Subcutaneous abdominal adipose tissue (tissue), 5 donors: Measurements from ENCODE around the gene APOA4.
"Not testable (repeated sequence)": the region's sequence is repeated elsewhere in the genome, so short reads cannot be mapped to it uniquely, and the experiment has no call there.

Experiments used
- H3K27ac ChIP-seq: one replicate; pipeline ENCODE4 v1.7.0; 2013; ENCODE audit warnings: low read depth, mild to moderate bottlenecking, inconsistent platforms, low read length, moderate library complexity
- H3K27me3 ChIP-seq, 5 donors: one replicate each; pipeline ENCODE4 v1.7.0; 2013; ENCODE audit warnings: low read length in 5 of 5, inconsistent platforms in 1 of 5; ENCODE audit not compliant: control insufficient read depth in 5 of 5, insufficient read depth in 4 of 5
- H3K36me3 ChIP-seq, 5 donors: one replicate each; pipeline ENCODE4 v1.7.0; 2013; ENCODE audit warnings: low read length in 5 of 5; ENCODE audit not compliant: control insufficient read depth in 5 of 5, insufficient read depth in 5 of 5
- H3K4me1 ChIP-seq, 5 donors: one replicate each; pipeline ENCODE4 v1.7.0; 2013; ENCODE audit warnings: low read length in 5 of 5, mild to moderate bottlenecking in 3 of 5, moderate library complexity in 1 of 5; ENCODE audit not compliant: control insufficient read depth in 5 of 5, insufficient read depth in 5 of 5
- H3K4me3 ChIP-seq, 5 donors: one replicate each; pipeline ENCODE4 v1.7.0; 2013; ENCODE audit warnings: low read length in 5 of 5, low read depth in 1 of 5
- H3K9ac ChIP-seq, 5 donors: one replicate each; pipeline ENCODE4 v1.7.0; 2013; ENCODE audit warnings: low read length in 5 of 5, mild to moderate bottlenecking in 4 of 5, moderate library complexity in 3 of 5
- H3K9me3 ChIP-seq, 5 donors: one replicate each; pipeline ENCODE4 v1.7.0; 2013; ENCODE audit warnings: low read length in 5 of 5; ENCODE audit not compliant: control insufficient read depth in 5 of 5
- donor health status: healthy.
- donor health status: healthy.
- donor health status: healthy.
- donor health status: healthy.
- donor health status: healthy.

The APOA4 gene

DNA sequence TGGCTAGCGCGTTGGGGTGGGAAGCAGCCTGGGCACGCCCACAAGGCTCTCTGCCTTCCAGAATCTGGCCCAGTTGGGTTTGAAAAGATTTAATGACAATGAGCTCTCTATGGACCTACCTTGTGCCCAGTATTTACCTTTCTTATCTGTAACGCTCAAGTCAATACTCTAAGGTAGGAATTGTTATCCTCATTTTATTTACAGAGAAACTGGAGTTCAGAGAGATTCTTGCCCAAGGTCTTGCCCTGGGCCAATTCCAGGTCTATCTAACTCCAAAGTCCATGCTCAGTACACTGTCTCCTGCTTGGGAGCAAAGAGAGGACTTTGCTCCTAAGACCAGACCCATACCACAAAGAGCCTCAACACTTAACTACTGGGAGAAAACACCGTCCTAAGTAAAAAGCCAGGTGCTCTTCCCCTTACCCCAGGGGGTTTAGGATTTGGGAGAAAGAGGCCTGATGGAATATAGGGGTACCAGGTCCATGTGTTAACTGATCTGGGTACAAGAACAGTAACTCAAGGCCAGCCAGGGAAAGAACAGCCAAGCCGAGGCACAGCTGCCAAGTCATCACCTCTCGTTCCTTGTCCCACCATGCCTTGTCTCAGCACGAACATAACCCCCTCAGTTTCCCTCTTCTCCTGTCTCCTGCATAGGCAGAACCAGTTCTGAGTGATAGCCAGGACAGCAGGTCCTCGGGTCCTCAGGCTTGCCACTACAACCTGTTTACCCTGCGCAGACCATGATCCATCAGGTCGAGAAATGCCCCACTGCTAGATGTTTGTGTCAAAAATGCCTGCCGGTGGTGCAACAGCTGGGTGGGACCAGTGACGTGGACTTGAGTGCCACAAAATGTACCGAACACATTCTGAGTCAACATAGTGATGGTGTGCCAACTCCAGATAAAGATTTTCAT, 14.6 kb downstream of the APOA4 start:
- no peaks in the 10 kb centered on the region for H3K4me1 ChIP-seq
- H3K9ac ChIP-seq = no peak overlapping the region
- H3K27me3 ChIP-seq = no peaks in the 10 kb centered on the region
- no peak overlapping the region for H3K27ac ChIP-seq
- no peak overlapping the region for H3K4me3 ChIP-seq
- peaks cover 0 to 4% (median 0%) of the 10 kb centered on the region in 5 donors for H3K9me3 ChIP-seq
- H3K36me3 ChIP-seq = no peaks in the 10 kb centered on the region

DNA sequence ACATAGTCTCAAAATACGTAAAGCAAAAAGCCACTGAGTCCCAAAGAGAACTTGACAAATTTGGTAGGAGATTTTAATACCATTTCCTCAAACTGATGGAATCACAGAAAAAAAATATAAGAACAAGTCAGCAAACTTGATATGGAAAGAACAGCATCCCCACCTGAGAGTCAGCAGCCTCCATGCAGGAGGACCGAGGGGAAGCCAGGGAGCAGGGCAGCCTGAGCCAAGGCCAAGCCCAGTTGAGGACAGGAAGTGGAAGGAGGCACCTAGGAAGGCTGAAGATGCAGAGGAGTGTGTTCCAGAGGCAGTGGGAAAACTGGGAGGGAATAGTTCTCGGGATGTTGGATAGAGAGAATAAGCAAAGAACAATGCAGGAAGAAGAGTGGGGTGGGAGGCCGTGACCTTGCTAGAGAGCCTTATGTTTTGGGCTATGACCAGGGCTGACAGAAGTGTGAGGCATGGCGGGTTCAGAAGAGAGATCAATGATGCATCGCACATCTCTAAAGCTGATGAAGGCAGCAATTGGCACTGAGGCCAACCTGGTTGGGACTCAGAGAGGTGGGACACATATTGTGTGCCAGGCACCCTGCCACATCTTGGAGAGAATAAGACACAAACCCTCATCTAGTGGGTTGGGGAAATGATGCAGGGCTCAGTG, 15.4 kb downstream of the APOA4 start:
- no peak overlapping the region for H3K27ac ChIP-seq

DNA sequence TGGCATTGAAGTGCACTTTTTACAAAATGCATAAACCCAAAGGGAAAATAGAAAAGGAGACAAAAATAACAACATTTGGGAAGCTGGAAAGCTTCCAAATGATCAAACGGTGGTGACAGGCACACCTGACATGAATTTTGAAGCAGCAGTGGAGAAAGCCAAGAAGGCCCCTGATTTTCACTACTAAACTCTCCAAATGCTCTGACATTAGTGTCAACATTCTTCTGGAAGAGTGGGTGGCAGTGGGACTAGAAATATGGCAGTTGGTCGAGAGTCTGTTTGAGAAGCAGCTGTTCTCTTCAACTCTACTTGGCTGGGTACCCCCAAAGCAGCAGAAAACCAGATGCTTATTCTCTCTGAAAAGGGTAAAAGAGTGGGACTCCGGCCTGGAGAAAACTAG, 19.1 kb downstream of the APOA4 start:
- H3K27me3 ChIP-seq = no peaks in the 10 kb centered on the region
- no peak overlapping the region for H3K4me3 ChIP-seq
- H3K9me3 ChIP-seq = no peaks in the 10 kb centered on the region
- no peak overlapping the region for H3K9ac ChIP-seq
- no peaks in the 10 kb centered on the region for H3K4me1 ChIP-seq
- no peaks in the 10 kb centered on the region for H3K36me3 ChIP-seq
- H3K27ac ChIP-seq = no peak overlapping the region

More for the DNA sequence above, 15.4 kb downstream of the APOA4 start:
- no peaks in the 10 kb centered on the region for H3K36me3 ChIP-seq
- no peaks in the 10 kb centered on the region for H3K9me3 ChIP-seq
- H3K4me3 ChIP-seq = no peak overlapping the region
- no peaks in the 10 kb centered on the region for H3K27me3 ChIP-seq
- H3K4me1 ChIP-seq = no peaks in the 10 kb centered on the region
- no peak overlapping the region for H3K9ac ChIP-seq

DNA sequence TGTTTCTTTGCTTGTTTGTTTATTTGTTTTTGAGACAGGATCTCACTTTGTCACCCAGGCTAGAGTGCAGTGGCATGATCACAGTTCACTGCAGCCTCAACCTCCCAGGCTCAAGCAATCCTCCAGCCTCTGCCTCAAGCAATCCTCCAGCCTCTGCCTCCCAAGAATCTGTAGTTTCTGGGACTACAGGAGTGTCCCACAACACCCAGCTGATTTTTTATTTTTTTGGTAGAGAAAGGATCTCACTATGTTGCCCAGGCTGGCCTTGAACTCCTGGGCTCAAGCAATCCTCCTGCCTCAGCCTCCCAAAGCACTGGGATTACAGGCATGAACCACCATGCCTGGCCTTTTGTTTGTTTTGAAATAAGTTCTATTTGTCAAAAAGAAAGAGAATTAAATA, 21.4 kb downstream of the APOA4 start:
- H3K36me3 ChIP-seq, H3K27me3 ChIP-seq, H3K9me3 ChIP-seq, H3K9ac ChIP-seq, H3K4me1 ChIP-seq, H3K27ac ChIP-seq, H3K4me3 ChIP-seq: not testable (repeated sequence)

DNA sequence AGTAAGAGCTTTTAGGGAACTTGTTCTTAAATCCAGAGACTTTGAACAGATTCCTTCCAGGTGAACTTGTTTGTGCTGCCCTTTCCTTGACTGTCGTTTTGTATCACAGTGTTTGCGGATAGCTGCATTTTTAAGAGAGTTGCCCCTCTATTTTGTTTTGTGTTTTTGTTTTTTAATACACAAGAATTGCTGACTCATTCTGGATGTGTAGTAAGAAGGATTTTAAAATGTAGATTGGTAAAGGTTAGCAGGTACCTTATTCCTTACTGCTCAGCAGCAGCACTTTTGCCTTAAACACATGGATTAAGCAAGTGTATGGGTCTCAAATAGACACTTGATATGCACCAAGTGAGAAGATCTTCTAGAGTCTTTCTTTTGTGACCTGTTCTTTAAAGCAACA, 22.5 kb downstream of the APOA4 start:
- no peaks in the 10 kb centered on the region for H3K36me3 ChIP-seq
- H3K9ac ChIP-seq = no peak overlapping the region
- H3K27ac ChIP-seq = no peak overlapping the region
- no peak overlapping the region for H3K4me3 ChIP-seq
- H3K4me1 ChIP-seq = no peaks in the 10 kb centered on the region
- H3K27me3 ChIP-seq = no peaks in the 10 kb centered on the region
- no peaks in the 10 kb centered on the region for H3K9me3 ChIP-seq

DNA sequence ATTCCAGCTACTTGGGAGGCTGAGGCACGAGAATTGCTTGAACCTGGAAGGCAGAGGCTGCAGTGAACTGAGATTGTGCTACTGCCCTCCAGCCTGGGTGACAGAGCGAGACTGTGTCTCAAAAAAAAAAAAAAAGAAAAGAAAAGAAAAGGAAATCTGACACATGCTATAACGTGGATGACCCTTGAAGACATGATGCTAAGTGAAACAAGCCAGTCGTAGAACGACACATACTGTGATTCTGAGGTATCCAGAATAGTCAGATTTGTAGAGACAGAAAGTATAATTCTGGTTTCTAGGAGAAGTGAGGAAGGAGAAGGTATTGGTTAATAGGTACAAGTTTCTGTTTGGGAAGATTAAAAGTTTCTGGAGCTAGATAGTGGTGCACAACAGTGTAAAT, 24.7 kb downstream of the APOA4 start:
- Histone ChIP-seq H3K4me3 (no peak overlapping the region), H3K9me3 (no peaks in the 10 kb centered on the region), H3K36me3 (no peaks in the 10 kb centered on the region), H3K27ac (no peak overlapping the region), H3K9ac (no peak overlapping the region), H3K4me1 (peaks cover 0 to 2% (median 0%) of the 10 kb centered on the region in 5 donors), H3K27me3 (no peaks in the 10 kb centered on the region)

DNA sequence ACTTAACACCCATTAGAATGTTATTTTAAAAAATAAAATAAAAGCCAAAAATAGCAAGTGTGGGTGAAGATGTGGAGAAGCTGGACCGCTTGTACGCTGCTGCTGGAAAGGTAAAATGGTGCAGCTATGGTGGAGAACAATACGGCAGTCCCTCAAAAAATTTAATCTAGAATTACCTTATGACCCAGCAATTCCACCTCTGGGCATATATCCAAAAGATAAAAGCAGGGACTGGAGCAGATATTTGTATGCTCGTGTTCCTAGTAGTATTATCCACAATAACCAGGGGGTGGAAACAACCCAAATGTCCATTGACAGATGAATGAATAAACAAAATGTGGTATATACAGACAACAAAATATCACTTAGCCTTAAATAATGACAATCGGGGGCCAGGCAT, 25.3 kb downstream of the APOA4 start:
- no peak overlapping the region for H3K4me3 ChIP-seq
- no peaks in the 10 kb centered on the region for H3K27me3 ChIP-seq
- H3K9ac ChIP-seq = no peak overlapping the region
- peaks cover 0 to 8% (median 3%) of the 10 kb centered on the region in 5 donors for H3K4me1 ChIP-seq
- no peaks in the 10 kb centered on the region for H3K36me3 ChIP-seq
- no peak overlapping the region for H3K27ac ChIP-seq
- H3K9me3 ChIP-seq = no peaks in the 10 kb centered on the region

DNA sequence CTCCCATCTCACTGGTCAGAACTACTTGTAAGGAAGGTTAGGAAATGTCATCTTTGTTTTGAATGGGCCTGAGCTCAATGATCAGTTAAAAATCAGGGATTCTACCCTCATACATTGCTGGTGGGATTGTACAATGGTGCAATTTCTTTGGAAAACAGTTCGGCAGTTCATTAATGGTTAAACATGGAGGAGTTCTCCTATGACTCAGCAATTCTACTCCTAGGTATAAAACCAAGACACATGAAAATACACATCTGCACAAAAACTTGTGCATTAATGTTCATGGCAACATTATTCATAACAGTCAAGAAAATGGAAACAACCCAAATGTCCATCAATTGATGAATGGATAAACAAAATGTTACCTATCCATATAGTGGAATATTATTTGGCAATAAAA, 26.6 kb downstream of the APOA4 start:
- no peaks in the 10 kb centered on the region for H3K9me3 ChIP-seq
- peaks cover 0 to 20% (median 12%) of the 10 kb centered on the region in 5 donors for H3K4me1 ChIP-seq
- no peaks in the 10 kb centered on the region for H3K27me3 ChIP-seq
- H3K4me3 ChIP-seq = no peak overlapping the region
- H3K9ac ChIP-seq = no peak overlapping the region
- no peaks in the 10 kb centered on the region for H3K36me3 ChIP-seq
- no peak overlapping the region for H3K27ac ChIP-seq

DNA sequence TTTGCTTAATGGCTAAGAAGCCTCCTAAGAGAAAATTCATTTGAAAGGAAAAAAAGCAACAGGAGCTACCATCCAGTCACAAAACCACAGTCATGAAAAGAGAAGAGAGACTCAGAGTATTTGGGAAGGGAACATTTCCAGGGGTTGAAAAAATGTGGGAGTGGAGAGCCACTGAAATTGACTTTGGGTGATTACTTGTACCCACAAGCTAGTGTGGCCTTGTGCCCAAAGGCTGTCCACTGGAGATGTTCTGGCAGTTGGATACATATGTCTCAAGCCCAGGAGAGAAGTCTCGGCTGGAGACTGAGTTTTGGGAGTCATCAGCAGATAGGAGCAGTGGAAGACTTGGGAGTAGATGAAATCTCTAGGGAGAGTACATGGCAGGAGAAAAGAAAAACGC, 28.3 kb downstream of the APOA4 start:
- Histone ChIP-seq H3K27me3 (no peaks in the 10 kb centered on the region), H3K36me3 (no peaks in the 10 kb centered on the region), H3K27ac (no peak overlapping the region), H3K4me3 (no peak overlapping the region), H3K9me3 (no peaks in the 10 kb centered on the region), H3K4me1 (peaks cover 0 to 27% (median 19%) of the 10 kb centered on the region in 5 donors), H3K9ac (no peak overlapping the region)

DNA sequence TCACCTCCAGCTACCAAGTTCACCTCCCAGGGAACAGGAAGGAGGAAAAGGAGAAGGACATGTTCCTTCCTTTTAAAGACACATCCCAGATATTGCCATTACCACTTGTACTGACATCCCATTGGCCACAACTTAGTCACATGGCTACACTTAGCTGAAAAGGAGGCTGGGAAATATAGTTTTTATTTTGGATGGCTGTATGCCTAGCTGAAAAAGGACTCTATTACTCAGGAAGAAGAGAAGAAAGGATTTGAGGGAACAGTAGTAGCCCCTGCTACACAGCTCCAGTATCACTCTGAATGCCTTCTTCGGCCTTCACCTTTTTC, 29.4 kb downstream of the APOA4 start:
- H3K4me3 ChIP-seq = no peak overlapping the region
- peaks cover 0 to 28% (median 20%) of the 10 kb centered on the region in 5 donors for H3K4me1 ChIP-seq
- no peak overlapping the region for H3K9ac ChIP-seq

More for the DNA sequence above, 29.4 kb downstream of the APOA4 start:
- Histone ChIP-seq H3K36me3 (no peaks in the 10 kb centered on the region), H3K9me3 (no peaks in the 10 kb centered on the region), H3K27ac (no peak overlapping the region), H3K27me3 (no peaks in the 10 kb centered on the region)
